GM12878 (cell line): ENCODE measurements around the gene ITSN1. TPM values are rescaled to one million over a fixed set of nuclear protein-coding genes. Genes with fewer than 3 reads are reported as not detected.

Experiments
- ATAC-seq: fragments of 200-7000 bp; cut with Tn5 transposase; 3 replicates; pipeline ENCODE4 v1.9.1; 2020; ENCODE audit warnings: mild to moderate bottlenecking, moderate library complexity
- BruUV-seq: library from RNA; stranded (reverse); fragments of 400-500 nt; replicated peaks from 2 replicates; lab custom pipeline; 2021; lab: Mats Ljungman, UMichigan
- CTCF ChIA-PET: fragments of 300-600 bp; sonication (Branson Sonifier 250); formaldehyde crosslinking; extraction: SDS; loops from one replicate; lab custom pipeline; 2021; ENCODE audit warnings: inconsistent platforms; lab: Yijun Ruan, JAX
- POLR2A ChIA-PET: fragments of 350-600 bp; formaldehyde crosslinking; extraction: SDS; loops from one replicate; lab custom pipeline; 2021; ENCODE audit warnings: inconsistent platforms; lab: Charles Lee
- RAD21 ChIA-PET: fragments of 300-600 bp; sonication (Branson Sonifier 250); formaldehyde crosslinking; loops from one replicate; lab custom pipeline; 2023; ENCODE audit warnings: antibody characterized with exemption; ENCODE audit not compliant: unreplicated experiment; lab: Charles Lee
- SMC1A ChIA-PET: fragments of 300-600 bp; sonication (Branson Sonifier 250); formaldehyde crosslinking; loops from one replicate; lab custom pipeline; 2023; ENCODE audit not compliant: unreplicated experiment, uncharacterized antibody; lab: Charles Lee
- DNase-seq: peaks from one replicate; pipeline ENCODE4 v3.0.0-alpha.2; 2011; ENCODE audit warnings: low read depth, low spot score
- FAIRE-seq: peaks from 3 replicates; lab custom pipeline; 2011; peaks lifted over from hg19 to GRCh38; lab: Jason Lieb, UNC
- H2AFZ ChIP-seq: 2 replicates; pipeline ENCODE4 v1.6.0; 2011; ENCODE audit warnings: low read depth, low read length, control low read depth; ENCODE audit not compliant: control insufficient read depth
- H3K27ac ChIP-seq: 2 replicates; pipeline ENCODE4 v1.5.1; 2011; ENCODE audit warnings: control low read depth; ENCODE audit not compliant: control insufficient read depth, insufficient read depth
- H3K27me3 ChIP-seq, 2 experiments: replicated peaks in 1 of 2; 2 replicates each; pipeline versions ENCODE4 v1.6.0 to v1.6.1; 2011; ENCODE audit warnings: low read length in 1 of 2; ENCODE audit not compliant: control insufficient read depth in 2 of 2, insufficient read depth in 2 of 2
- H3K36me3 ChIP-seq, 2 experiments: 2 replicates each; pipeline ENCODE4 v1.5.1; 2011; ENCODE audit warnings: low read length in 1 of 2; ENCODE audit not compliant: control insufficient read depth in 2 of 2, insufficient read depth in 2 of 2
- H3K4me1 ChIP-seq: 2 replicates; pipeline ENCODE4 v1.6.1; 2011; ENCODE audit warnings: mild to moderate bottlenecking, low read length, moderate library complexity, mixed read lengths; ENCODE audit not compliant: control insufficient read depth, insufficient read depth
- H3K4me2 ChIP-seq: 2 replicates; pipeline ENCODE4 v1.6.0; 2011; ENCODE audit warnings: control low read depth; ENCODE audit not compliant: control insufficient read depth, insufficient read depth
- H3K4me3 ChIP-seq: fragments of 200-600 bp; sonication (generic); 2 replicates; pipeline ENCODE4 v1.5.1; 2016
- H3K79me2 ChIP-seq: 2 replicates; pipeline ENCODE4 v1.6.0; 2011; ENCODE audit warnings: low read length; ENCODE audit not compliant: control insufficient read depth, insufficient read depth
- H3K9ac ChIP-seq: 2 replicates; pipeline ENCODE4 v1.8.0; 2011; ENCODE audit warnings: low read length, control low read depth, mixed read lengths; ENCODE audit not compliant: control insufficient read depth, insufficient read depth
- H3K9me3 ChIP-seq: replicated peaks from 3 replicates; pipeline ENCODE4 v1.5.1; 2011; ENCODE audit warnings: mild to moderate bottlenecking, low read length; ENCODE audit not compliant: control insufficient read depth, insufficient read depth
- H4K20me1 ChIP-seq: 2 replicates; pipeline ENCODE4 v1.6.0; 2011; ENCODE audit not compliant: control insufficient read depth, insufficient read depth
- CEBPB ChIP-seq, 2 experiments: fragments of 150-350 bp in 1 of 2; IDR thresholded peaks; 2 replicates each; pipeline ENCODE4 v1.6.1; 2012 to 2014; ENCODE audit warnings: low read depth in 2 of 2, low read length in 2 of 2, borderline replicate concordance in 1 of 2, inconsistent platforms in 1 of 2
- HDAC6 ChIP-seq: fragments of 200-600 bp; sonication (generic); IDR thresholded peaks from one replicate; pipeline ENCODE4 v1.8.0; 2017; ENCODE audit warnings: antibody characterized with exemption; ENCODE audit not compliant: unreplicated experiment
- NBN ChIP-seq: fragments of 450-650 bp; IDR thresholded peaks from 2 replicates; pipeline ENCODE4 v1.6.1; 2016
- POLR2AphosphoS5 ChIP-seq: IDR thresholded peaks from 2 replicates; pipeline ENCODE4 v1.6.1; 2011; ENCODE audit warnings: mild to moderate bottlenecking, low read length, inconsistent platforms
- POU2F2 ChIP-seq: IDR thresholded peaks from 3 replicates; pipeline ENCODE4 v1.6.1; 2011; ENCODE audit warnings: low read depth, mild to moderate bottlenecking, low read length, borderline replicate concordance
- RAD21 ChIP-seq: IDR thresholded peaks from 2 replicates; pipeline ENCODE4 v1.6.1; 2011; ENCODE audit warnings: mild to moderate bottlenecking, low read depth, low read length, moderate library complexity; ENCODE audit not compliant: insufficient read depth
- SMC3 ChIP-seq: IDR thresholded peaks from 2 replicates; pipeline ENCODE4 v1.6.1; 2011; ENCODE audit warnings: low read length, improper control_type of control experiment, borderline replicate concordance
- TCF7 ChIP-seq: IDR thresholded peaks from 2 replicates; pipeline ENCODE4 v1.6.1; 2014; ENCODE audit warnings: antibody characterized with exemption, borderline replicate concordance
- YBX1 ChIP-seq: fragments of 450-650 bp; IDR thresholded peaks from 2 replicates; pipeline ENCODE4 v1.6.1; 2016; ENCODE audit warnings: antibody characterized with exemption
- ZNF384 ChIP-seq: IDR thresholded peaks from 2 replicates; pipeline ENCODE4 v1.6.1; 2012; ENCODE audit warnings: low read depth, mild to moderate bottlenecking, low read length, improper control_type of control experiment, borderline replicate concordance
- WGBS: methylation state at CpG from one replicate; pipeline ENCODE4 v1.1.6; 2016; ENCODE audit warnings: low lambda C conversion rate; ENCODE audit not compliant: insufficient replicate concordance, insufficient coverage; ENCODE audit errors: missing lambda C conversion rate; 5-methylcytosine and 5-hydroxymethylcytosine counted together
- in situ Hi-C: fragments of 300-500 bp; cut with MboI; formaldehyde crosslinking; loops from 9 replicates; pipeline ENCODE4 v1.14.3; 2018; ENCODE audit warnings: mixed read lengths
- intact Hi-C: fragments of 100-400 bp; cut with micrococcal nuclease; formaldehyde crosslinking; loops from one replicate; pipeline ENCODE4 v1.14.2; 2022; ENCODE audit not compliant: unreplicated experiment
- polyA plus RNA-seq, 11 experiments: library from polyadenylated mRNA; depleted of rRNA in 4 of 11; unstranded in 6 of 11; stranded (reverse) in 5 of 11; fragments of >200 nt; fragmentation: Nextera tagmentation in 4 of 11; fragmentation: Illumina TruSeq in 1 of 11; extraction: Ambion mirVana in 4 of 11; extraction: Trizol in 1 of 11; gene quantifications; 1 replicate in 1 of 11; 2 replicates in 10 of 11; pipeline versions ENCODE4 v1.2.1 to v1.2.3, GENCODE V29; 2011 to 2016; ENCODE audit warnings: inconsistent platforms in 2 of 11, missing spikeins in 2 of 11, low read depth in 1 of 11
- total RNA-seq, 4 experiments: library from RNA; depleted of rRNA in 3 of 4; stranded (reverse); fragments of >200 nt in 3 of 4; fragmentation: Illumina TruSeq in 1 of 4; extraction: Trizol in 1 of 4; gene quantifications; 2 replicates each; pipeline versions ENCODE4 v1.2.1 to v1.2.3, GENCODE V29; 2013 to 2021
- TF ChIP-seq, protein P1 (sequence below): fragments of 450-650 bp; IDR thresholded peaks from 2 replicates; pipeline ENCODE4 v1.6.1; 2017; ENCODE audit warnings: mild to moderate bottlenecking
- TF ChIP-seq, protein P2 (sequence below): fragments of 150-350 bp; IDR thresholded peaks from 2 replicates; pipeline ENCODE4 v1.6.1; 2014; ENCODE audit warnings: mild to moderate bottlenecking, low read depth, low read length
- TF ChIP-seq, protein P3 (sequence below): fragments of 450-650 bp; IDR thresholded peaks from 2 replicates; pipeline ENCODE4 v1.6.1; 2017; ENCODE audit warnings: borderline replicate concordance

ITSN1 gene
- total and polyA plus RNA-seq, 10 of the 15 experiments (the other 5 are each of a cell fraction or from before 2014, with no cell fraction given): 0.89 to 10.6 (median 4.8) TPM

DNA sequence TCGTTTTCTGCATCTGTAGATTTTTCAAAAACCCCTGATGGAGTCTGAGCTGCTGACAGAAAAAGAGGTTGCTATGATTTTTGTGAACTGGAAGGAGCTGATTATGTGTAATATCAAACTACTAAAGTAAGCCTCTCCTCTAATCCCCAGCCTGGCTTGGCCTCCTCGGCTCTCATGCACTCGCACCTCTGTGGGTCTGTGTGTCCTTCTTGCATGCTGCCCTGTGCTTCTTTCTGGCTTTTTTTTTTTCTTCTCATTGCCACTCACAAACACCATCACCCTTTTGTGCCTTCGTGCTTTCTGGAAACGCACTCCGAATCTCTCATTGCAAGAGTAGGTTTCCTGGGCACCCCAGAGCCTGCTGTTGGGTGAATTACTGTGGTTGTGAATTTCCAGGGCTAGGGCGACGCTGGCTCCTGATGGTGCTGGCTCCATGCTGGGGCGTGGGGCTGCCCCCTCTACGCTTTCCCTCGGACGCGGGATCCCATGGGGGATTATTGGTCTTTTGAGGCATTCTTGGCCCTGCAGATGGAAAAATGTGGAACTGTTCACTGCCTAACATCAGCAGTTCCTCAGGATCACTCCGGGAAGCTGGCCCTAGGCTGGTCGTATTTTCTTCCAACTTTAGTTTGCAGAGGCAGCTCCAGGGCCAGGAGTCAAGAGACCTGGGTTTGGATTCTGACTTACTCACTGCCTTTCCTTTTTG, 216.5 kb downstream of the ITSN1 start:
- H3K79me2 ChIP-seq: no peaks in the 10 kb centered on the region
- no peak overlapping the region for H3K27ac ChIP-seq
- DNase-seq (no peak), FAIRE-seq (no peak), ATAC-seq (no peak)
- no peaks in the 10 kb centered on the region for H4K20me1 ChIP-seq
- in situ Hi-C loops: no loop called here
- no peaks in the 10 kb centered on the region for H3K4me1 ChIP-seq
- no peak overlapping the region for H3K9ac ChIP-seq
- ChIA-PET CTCF (interaction anchor here (0.7 kb wide), 1 partner anchor 802 kb away, joined by 3 read pairs; no protein-coding TSS in a partner anchor), POLR2A (no interaction called here), RAD21 (no interaction called here), SMC1A (no interaction called here)
- no peaks in the 10 kb centered on the region for H3K27me3 ChIP-seq
- no peaks in the 10 kb centered on the region for H3K36me3 ChIP-seq
- no TSS peak for BruUV-seq
- H3K4me2 ChIP-seq: no peak overlapping the region
- 24% methylated on average over 15 of the region's 15 CpGs for WGBS
- H2AFZ ChIP-seq: no peak overlapping the region
- intact Hi-C loops: no loop called here
- H3K9me3 ChIP-seq: no peaks in the 10 kb centered on the region
- H3K4me3 ChIP-seq: no peak overlapping the region
- no peak for TF ChIP-seq SMC3
- no peak for TF ChIP-seq YBX1
- TF ChIP-seq CEBPB (IDR thresholded peaks at IDR 0.05; ENCODE audit: borderline replicate concordance in 1 of 2, low read depth in 2 of 2, low read length in 2 of 2): no peak
- no peak for TF ChIP-seq TCF7
- no peak for TF ChIP-seq POU2F2
- TF ChIP-seq, protein P1, sequence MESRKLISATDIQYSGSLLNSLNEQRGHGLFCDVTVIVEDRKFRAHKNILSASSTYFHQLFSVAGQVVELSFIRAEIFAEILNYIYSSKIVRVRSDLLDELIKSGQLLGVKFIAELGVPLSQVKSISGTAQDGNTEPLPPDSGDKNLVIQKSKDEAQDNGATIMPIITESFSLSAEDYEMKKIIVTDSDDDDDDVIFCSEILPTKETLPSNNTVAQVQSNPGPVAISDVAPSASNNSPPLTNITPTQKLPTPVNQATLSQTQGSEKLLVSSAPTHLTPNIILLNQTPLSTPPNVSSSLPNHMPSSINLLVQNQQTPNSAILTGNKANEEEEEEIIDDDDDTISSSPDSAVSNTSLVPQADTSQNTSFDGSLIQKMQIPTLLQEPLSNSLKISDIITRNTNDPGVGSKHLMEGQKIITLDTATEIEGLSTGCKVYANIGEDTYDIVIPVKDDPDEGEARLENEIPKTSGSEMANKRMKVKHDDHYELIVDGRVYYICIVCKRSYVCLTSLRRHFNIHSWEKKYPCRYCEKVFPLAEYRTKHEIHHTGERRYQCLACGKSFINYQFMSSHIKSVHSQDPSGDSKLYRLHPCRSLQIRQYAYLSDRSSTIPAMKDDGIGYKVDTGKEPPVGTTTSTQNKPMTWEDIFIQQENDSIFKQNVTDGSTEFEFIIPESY: no peak
- TF ChIP-seq NBN: no peak
- TF ChIP-seq, protein P2, sequence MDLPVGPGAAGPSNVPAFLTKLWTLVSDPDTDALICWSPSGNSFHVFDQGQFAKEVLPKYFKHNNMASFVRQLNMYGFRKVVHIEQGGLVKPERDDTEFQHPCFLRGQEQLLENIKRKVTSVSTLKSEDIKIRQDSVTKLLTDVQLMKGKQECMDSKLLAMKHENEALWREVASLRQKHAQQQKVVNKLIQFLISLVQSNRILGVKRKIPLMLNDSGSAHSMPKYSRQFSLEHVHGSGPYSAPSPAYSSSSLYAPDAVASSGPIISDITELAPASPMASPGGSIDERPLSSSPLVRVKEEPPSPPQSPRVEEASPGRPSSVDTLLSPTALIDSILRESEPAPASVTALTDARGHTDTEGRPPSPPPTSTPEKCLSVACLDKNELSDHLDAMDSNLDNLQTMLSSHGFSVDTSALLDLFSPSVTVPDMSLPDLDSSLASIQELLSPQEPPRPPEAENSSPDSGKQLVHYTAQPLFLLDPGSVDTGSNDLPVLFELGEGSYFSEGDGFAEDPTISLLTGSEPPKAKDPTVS: no peak
- TF ChIP-seq POLR2AphosphoS5: no peak
- TF ChIP-seq, protein P3, sequence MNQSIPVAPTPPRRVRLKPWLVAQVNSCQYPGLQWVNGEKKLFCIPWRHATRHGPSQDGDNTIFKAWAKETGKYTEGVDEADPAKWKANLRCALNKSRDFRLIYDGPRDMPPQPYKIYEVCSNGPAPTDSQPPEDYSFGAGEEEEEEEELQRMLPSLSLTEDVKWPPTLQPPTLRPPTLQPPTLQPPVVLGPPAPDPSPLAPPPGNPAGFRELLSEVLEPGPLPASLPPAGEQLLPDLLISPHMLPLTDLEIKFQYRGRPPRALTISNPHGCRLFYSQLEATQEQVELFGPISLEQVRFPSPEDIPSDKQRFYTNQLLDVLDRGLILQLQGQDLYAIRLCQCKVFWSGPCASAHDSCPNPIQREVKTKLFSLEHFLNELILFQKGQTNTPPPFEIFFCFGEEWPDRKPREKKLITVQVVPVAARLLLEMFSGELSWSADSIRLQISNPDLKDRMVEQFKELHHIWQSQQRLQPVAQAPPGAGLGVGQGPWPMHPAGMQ: no peak
- TF ChIP-seq RAD21: no peak
- no peak for TF ChIP-seq ZNF384
- TF ChIP-seq HDAC6: no peak
